ENCODE results near the gene SELENOO.
"Not testable (repeated sequence)": the region's sequence is repeated elsewhere in the genome, so short reads cannot be mapped to it uniquely, and the experiment has no call there.

SELENOO gene

DNA sequence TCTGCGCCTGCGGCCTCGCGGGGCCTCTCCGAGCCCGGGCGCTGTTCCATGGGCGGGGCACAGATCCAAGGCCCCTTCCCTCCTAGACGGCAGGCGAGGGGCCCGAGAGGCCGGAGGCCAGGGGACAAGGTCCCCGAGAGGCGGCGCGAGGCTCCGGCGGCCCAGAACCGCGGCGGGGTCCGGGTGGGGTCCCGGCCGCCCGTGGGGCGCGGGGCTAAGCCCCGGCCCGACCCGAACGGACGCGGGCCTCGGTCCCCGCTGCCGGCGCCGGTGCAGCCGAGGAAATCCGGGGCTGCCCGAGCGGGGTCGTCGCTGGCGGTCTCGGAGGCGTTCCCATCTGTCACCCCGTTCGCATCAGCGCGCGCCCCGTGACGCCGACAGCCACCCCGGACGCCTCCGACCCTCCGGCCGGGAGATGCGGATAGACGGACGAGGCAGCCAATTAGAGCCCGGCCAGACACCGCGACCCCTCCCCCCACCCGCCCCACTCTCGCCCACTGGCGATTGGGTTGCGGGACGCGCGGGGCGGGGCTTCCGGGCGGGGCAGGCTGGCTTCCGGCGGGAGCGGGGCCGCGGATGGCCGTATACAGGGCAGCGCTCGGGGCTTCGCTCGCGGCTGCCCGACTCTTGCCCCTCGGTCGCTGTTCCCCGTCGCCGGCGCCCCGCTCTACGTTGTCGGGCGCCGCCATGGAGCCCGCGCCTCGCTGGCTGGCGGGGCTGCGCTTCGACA is at the start of gene SELENOO:
Gene SELENOO (plus strand): TSS at position 551 of the 730 bp plus-strand sequence. CDS start 26 bp downstream, at position 577.
- in situ Hi-C loops (cut with MboI; ENCODE audit: low sequenced_read_pairs): no loop called here

DNA sequence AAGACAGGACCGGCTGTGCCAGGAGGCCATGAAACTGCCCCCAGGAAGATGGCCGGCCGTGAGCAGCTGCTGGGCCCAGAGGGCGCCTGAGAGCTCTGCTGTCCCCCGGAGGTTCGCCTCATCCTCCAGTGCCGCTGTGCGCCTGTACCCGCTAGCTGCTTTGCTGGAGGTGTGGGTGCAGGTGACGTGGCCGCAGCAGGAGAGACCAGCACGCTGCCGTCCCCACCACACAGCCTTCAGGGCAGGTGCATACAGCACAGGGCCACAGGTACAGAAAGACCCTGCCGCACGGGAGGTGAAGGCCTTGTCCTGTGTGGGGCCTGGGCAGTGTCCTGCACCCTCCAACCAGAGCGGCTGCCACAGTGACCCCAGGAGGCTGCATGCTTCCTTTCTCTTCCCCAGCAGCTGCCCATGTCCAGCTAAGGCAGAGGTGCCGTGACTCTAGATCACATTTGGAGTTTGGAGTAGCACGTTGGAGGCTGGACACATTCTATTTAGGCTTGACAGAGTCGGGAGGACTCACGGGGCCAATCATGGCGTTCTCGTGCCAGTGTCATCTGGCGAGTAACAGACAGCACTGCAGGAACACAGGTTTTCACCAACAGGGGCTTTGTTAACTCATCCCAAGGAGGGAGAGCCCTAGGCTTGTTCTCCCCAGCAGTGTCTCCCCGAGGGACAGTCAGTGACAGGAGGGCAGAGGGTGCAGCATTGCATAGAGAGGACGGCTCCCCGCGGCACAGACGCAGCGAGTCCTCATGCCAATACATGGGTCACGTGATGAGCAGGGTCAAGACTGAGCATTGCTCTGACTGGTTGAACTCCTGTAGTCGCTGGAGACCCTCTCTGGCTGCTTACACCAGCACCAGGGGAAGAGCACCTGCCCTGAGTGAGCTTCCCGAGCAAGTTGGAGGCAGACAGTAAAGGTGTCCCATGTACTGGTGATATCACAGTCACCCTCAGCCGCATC is 49.0 kb upstream of the SELENOO start:
- in situ Hi-C loops (cut with MboI; ENCODE audit: low sequenced_read_pairs): no loop called here

DNA sequence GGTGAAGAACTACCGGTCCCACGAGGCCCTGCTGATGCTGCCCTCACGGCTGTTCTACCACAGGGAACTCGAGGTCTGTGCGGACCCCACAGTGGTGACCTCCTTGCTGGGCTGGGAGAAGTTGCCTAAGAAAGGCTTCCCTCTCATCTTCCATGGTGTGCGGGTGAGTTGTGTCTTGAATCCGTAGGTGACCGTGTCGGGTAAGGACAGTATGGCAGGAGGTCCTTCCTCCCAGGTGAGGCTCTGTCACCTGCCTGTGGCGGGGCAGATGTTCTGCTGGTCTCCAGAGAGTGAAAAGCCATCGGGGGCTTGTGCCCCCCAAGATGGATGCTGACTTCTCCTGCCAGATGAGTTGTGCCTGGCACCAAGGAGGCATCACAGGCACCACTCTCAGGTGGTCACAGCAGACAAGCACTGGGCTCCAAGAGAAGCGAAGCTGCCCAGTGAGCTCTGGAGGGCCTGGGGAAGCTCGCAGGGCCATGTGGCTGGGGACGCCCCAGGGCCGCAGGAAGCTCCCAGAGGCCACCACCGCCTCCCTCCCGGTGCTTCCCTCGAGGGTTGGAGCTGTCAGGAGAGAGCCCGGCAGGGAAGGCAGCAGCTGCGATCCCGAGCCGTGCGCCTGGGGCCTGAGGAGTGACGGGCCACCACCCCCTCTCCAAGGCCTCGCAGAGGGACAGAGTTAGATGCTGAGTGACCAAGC is 47.6 kb upstream of the SELENOO start:
- in situ Hi-C loops (cut with MboI; ENCODE audit: low sequenced_read_pairs): no loop called here

- in situ Hi-C loops (cut with MboI; ENCODE audit: low sequenced_read_pairs): no loop called here
These were observed 47.1 kb upstream of the SELENOO start for GRCh38 chr22:50153756-50154140.

DNA sequence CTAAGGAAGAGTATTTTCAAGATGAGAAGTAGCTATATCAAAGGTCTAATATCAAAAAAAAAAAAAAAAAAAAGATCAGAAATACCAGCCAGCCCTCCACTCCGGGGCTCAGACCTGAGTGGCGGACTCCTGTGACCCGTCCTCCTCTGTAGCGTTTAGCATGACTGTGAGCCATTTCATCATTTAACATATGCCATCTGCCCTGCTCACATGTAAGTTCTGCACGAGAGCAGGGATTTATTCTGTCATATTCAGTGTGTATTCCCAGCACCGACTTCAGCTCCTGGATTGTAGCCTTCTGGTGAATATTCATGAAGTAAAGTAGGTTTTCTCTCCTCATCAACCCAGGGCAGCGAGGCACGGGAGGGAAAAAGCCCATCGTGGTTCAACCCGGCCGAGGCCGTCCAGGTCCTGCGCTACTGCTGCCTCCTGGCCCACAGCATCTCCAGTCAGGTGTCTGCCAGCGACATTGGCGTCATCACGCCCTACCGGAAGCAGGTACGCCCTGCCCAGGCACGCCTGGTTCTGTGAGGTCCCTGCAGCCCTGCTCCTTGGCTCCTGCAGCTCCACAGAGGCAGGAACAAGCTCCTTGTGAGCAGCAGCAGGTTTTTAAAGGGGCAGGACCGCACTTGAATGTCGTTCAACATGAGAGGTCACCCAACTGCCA is 43.0 kb upstream of the SELENOO start:
- in situ Hi-C loops (cut with MboI; ENCODE audit: low sequenced_read_pairs): no loop called here

GRCh38 chr22:50160947-50161346 is 39.9 kb upstream of the SELENOO start:
- in situ Hi-C loops (cut with MboI; ENCODE audit: low sequenced_read_pairs): no loop called here

DNA sequence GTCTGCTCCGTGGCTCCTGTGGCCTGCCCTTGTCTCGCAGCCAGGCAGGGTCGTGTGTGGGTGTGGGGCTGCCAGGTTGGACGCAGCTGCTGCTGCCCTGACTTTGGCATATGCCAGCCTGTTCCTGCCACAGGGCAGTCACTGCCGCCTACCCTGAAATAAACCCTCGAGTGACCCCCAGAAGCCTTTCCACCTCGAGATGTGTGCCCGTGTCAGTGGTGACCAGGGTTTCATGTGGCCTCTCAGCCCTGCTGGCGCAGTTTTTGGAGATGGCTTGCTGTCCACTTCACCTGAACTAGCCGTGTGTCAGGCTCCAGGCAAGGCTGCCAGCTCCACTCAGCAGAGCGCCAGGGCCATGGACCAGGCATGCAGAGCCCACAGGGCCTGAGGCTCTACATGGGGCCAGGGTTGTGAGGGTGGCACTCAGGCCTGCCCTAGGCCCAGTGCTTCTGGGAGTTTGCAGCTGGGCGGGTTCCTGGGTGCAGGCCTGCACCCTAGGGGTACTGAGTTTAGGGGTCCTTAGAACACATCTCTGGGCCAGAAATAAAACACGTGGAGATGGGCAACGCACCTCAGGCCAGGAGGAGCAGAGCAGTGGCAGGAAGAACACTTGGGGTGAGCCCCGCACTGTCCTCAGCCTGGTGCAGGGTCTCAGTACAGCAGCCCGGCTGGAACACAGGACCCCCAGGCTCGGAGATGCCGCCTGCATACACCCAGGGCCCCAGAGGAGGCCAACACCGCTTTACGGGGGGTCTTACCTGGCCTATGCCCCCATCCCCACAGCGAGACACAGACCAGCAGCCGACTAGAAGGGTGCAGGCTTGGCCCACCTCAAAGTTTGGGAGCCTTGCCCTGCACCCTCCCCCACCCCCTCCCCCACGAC is 39.1 kb upstream of the SELENOO start:
- in situ Hi-C loops (cut with MboI; ENCODE audit: low sequenced_read_pairs): no loop called here

DNA sequence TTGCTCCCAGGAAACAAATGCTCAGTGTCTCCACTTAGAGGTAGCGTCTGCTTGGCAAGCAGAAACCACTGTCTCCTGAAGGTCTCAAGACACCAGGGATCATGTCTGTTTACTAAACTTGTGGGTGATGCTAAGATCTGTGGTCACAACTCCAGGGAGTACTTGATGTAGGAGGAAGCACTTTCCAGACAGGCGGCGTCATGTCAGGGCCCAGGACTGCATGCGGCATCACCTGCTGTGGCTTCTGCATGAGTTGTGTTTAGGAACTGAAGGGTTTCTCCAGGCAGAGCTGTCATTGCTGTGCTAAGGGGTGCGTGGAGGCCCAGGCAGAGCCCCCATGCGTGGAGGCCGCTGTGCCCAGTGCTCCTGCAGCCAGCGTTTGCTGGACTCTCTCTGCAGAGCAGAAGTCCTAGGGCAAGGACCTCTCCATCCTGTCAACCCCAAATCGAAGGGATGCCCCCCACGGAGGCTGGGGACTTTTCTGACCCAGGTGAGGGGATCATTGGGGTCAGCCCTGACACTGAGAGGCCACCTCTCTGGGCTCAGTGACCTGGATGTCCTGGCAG is 38.3 kb upstream of the SELENOO start:
- in situ Hi-C loops (cut with MboI; ENCODE audit: low sequenced_read_pairs): no loop called here

DNA sequence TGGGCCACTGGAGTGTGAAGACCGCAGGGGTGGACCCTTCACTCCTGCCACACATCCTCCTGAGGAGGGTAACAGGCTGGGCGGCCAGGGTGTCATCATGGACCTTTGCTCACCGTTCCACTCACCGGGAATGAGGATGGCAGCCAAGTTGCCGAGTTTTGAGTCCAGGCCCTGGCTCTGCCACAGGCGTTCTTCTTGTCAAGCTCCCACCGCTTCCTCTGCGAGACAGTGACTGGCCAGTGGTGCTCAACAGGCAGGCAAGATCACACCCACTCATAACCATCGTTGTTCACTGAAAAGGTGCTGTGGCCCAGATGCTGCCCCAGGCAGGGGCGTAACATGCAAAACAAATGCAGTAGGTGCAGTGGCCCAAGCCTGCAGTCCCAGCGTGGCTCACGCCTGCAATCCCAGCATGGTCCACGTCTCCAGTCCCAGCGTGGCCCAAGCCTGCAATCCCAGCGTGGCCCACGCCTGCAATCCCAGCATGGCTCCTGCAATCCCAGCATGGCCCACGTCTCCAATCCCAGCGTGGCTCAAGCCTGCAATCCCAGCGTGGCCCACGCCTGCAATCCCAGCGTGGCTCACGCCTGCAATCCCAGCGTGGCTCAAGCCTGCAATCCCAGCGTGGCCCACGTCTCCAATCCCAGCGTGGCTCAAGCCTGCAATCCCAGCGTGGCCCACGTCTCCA is 35.2 kb upstream of the SELENOO start:
- in situ Hi-C loops (cut with MboI; ENCODE audit: low sequenced_read_pairs): no loop called here

DNA sequence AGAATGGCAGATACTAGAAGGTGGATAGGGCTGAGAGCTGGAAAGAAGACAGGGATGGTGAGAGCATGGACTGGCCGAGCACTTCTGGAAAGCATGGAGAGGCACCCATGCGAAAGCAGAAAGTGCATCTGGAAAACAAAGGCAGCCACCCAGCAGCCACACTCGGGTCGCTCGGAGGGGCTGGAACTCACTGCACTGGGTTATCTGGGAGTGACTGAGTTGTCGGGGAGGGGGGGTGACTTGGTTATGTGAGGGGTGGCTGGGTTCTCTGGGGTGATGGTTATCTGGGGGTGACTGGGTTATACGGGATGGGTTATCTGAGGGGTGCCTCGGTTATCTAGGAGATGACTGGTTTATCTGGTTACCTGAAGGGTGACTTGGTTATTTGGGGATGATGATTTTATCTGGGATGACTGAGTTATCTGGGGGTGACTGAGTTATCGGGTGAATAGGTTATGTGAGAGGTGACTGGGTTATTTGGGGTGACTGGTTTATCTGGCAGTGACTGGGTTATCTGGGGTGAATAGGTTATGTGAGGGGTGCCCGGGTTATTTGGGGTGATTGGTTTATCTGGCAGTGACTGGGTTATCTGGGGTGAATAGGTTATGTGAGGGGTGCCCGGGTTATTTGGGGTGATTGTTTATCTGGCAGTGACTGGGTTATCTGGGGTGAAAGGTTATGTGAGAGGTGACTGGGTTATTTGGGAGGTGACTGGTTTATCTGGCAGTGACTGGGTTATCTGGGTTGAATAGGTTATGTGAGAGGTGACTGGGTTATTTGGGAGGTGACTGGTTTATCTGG is 32.9 kb upstream of the SELENOO start:
- in situ Hi-C loops (cut with MboI; ENCODE audit: low sequenced_read_pairs): no loop called here

GRCh38 chr22:50168490-50169180 is 32.2 kb upstream of the SELENOO start:
- in situ Hi-C loops (cut with MboI; ENCODE audit: low sequenced_read_pairs): not testable (repeated sequence)

- in situ Hi-C loops (cut with MboI; ENCODE audit: low sequenced_read_pairs): no loop called here
These were observed 31.5 kb upstream of the SELENOO start for GRCh38 chr22:50169181-50169759.

DNA sequence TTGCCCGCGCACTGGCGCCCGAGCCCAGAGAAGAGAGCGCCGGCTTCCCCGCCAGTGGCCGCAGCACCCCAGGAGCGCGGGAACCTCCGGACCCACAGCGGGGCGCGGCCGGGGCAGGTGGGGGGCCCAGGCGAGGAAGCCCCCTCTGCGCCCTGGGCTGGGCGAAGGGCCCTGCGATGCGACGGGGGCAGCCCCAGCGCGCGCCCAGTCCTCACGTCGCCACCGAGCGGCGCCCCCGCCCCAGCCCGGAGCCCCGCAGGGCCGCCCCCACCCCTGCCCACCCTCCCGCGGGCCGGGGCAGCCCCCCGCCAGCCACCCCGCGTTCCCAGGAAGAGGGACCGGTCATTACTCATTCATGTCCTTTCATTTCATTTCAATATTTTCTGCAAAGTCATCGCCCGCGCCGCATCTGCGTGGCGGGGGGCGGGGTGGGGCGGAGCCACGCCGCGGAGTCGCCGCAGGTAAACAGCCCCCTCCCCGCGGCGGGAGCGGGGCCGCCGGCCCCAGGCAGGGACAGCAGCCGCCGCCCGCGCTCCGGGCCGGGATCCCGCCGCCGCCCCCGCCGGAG is 31.0 kb upstream of the SELENOO start:
- in situ Hi-C loops (cut with MboI; ENCODE audit: low sequenced_read_pairs): no loop called here

DNA sequence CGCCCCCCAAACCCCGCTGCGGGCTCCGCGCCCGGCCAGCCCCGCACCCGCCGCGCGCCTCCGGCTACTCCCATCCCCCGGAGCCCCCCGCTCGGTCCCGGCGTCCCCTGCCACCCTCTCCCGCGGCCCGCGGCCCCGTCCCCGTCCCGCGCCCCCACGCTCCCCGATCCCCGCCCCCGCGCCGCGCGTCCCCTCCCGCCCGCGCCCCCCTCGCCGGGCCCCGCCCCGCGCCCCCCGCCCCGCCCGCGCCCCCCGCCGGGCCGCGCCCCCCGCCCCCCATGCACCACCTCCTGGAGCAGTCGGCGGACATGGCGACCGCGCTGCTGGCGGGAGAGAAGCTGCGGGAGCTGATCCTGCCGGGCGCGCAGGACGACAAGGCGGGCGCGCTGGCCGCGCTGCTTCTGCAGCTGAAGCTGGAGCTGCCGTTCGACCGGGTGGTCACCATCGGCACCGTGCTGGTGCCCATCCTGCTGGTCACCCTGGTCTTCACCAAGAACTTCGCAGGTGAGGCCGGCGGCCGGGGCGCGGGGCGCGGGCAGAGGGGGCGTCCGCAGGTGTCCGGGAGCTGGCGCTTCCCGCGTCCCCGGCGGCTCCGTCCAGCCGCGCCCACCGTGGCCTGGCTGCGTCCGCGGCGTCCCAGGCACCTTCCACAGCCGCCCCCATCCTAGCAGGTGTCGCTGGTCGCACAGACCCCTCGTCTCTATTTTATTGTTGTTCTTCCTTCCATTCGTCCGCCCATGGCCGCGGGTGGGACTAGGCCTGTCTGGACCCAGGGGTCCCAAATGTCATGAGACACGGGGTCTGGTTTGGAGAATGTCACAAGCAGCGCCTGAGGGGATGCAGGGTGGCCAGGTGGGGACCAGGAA is 30.1 kb upstream of the SELENOO start, which contains the start of gene PANX2:
Gene PANX2 (plus strand): TSS at position 279 of the 866 bp plus-strand sequence. CDS start 0 bp downstream, at position 279.
- in situ Hi-C loops (cut with MboI; ENCODE audit: low sequenced_read_pairs): no loop called here

DNA sequence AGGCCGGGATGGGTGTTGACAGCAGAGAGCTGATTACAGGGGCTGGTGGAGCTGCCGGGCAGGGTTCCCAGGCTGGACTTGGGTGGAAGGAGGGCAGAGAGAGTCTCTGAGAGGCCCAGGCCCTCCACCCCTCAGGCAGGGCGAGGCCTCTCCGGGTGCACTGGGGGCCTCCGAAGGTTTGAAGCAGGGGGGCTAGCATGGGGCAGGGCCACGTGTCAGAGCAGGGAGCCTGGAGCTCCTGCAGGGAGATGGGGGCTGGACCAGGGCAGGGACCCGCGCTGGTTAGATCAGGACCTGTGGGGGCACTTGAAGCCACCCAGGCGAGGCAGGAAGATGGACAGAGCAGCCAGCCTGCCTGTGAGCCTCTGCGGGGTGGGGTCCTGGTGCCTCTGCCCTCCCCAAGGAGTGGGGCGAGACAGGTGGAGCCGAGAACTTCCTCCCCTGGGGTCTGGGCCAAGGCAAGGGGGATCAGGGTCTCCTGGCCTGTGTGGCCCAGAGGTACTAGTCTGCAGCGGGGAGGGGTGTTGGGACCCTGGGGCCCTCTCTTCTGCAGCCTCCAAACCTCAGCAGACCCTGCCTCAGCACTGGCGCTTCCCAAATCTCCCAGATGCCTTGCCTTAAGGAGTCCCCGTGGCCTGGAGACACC is 29.4 kb upstream of the SELENOO start:
- in situ Hi-C loops (cut with MboI; ENCODE audit: low sequenced_read_pairs): no loop called here

Data from HL-60/S4 treated with retinoic acid at 250 ng/mL for 4 days and 3 days (cell line).